BLaER1 treated with 17β-estradiol and CSF1 and Interleukin-3, amounts not matched to agents 10 nM and 100 nM (cell line): ENCODE results near the gene LEPR.
A peak's percentile ranks its signal among the peaks of the same experiment; 100 is the strongest.
"Not testable (repeated sequence)": the region's sequence is repeated elsewhere in the genome, so short reads cannot be mapped to it uniquely, and the experiment has no call there.

ENCODE experiments used
- H3K27ac ChIP-seq, 11 experiments: shearing (Covaris generic); formaldehyde crosslinking; 2 replicates each; pipeline ENCODE4 v1.8.1; 2022
- H3K27me3 ChIP-seq, 11 experiments: shearing (Covaris generic); formaldehyde crosslinking; 2 replicates each; pipeline ENCODE4 v1.8.1; 2022
- H3K36me3 ChIP-seq, 11 experiments: shearing (Covaris generic); formaldehyde crosslinking; 2 replicates each; pipeline ENCODE4 v1.8.1; 2022
- H3K4me1 ChIP-seq, 10 experiments: shearing (Covaris generic); formaldehyde crosslinking; 2 replicates each; pipeline ENCODE4 v1.8.1; 2022
- H3K4me2 ChIP-seq, 11 experiments: shearing (Covaris generic); formaldehyde crosslinking; 2 replicates each; pipeline ENCODE4 v1.8.1; 2022
- H3K4me3 ChIP-seq, 10 experiments: shearing (Covaris generic); formaldehyde crosslinking; 2 replicates each; pipeline ENCODE4 v1.8.1; 2022
- H3K9ac ChIP-seq, 11 experiments: shearing (Covaris generic); formaldehyde crosslinking; 2 replicates each; pipeline ENCODE4 v1.8.1; 2022
- H3K9me3 ChIP-seq, 11 experiments: shearing (Covaris generic); formaldehyde crosslinking; replicated peaks in 1 of 11; 2 replicates each; pipeline ENCODE4 v1.8.1; 2022
- H4K20me1 ChIP-seq, 11 experiments: shearing (Covaris generic); formaldehyde crosslinking; 2 replicates each; pipeline ENCODE4 v1.8.1; 2022
- Cebpa-rat ChIP-seq, 11 experiments: shearing (Covaris generic); IDR thresholded peaks; 2 replicates each; pipeline ENCODE4 v1.8.1; 2022

LEPR gene, protein sequence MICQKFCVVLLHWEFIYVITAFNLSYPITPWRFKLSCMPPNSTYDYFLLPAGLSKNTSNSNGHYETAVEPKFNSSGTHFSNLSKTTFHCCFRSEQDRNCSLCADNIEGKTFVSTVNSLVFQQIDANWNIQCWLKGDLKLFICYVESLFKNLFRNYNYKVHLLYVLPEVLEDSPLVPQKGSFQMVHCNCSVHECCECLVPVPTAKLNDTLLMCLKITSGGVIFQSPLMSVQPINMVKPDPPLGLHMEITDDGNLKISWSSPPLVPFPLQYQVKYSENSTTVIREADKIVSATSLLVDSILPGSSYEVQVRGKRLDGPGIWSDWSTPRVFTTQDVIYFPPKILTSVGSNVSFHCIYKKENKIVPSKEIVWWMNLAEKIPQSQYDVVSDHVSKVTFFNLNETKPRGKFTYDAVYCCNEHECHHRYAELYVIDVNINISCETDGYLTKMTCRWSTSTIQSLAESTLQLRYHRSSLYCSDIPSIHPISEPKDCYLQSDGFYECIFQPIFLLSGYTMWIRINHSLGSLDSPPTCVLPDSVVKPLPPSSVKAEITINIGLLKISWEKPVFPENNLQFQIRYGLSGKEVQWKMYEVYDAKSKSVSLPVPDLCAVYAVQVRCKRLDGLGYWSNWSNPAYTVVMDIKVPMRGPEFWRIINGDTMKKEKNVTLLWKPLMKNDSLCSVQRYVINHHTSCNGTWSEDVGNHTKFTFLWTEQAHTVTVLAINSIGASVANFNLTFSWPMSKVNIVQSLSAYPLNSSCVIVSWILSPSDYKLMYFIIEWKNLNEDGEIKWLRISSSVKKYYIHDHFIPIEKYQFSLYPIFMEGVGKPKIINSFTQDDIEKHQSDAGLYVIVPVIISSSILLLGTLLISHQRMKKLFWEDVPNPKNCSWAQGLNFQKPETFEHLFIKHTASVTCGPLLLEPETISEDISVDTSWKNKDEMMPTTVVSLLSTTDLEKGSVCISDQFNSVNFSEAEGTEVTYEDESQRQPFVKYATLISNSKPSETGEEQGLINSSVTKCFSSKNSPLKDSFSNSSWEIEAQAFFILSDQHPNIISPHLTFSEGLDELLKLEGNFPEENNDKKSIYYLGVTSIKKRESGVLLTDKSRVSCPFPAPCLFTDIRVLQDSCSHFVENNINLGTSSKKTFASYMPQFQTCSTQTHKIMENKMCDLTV

DNA sequence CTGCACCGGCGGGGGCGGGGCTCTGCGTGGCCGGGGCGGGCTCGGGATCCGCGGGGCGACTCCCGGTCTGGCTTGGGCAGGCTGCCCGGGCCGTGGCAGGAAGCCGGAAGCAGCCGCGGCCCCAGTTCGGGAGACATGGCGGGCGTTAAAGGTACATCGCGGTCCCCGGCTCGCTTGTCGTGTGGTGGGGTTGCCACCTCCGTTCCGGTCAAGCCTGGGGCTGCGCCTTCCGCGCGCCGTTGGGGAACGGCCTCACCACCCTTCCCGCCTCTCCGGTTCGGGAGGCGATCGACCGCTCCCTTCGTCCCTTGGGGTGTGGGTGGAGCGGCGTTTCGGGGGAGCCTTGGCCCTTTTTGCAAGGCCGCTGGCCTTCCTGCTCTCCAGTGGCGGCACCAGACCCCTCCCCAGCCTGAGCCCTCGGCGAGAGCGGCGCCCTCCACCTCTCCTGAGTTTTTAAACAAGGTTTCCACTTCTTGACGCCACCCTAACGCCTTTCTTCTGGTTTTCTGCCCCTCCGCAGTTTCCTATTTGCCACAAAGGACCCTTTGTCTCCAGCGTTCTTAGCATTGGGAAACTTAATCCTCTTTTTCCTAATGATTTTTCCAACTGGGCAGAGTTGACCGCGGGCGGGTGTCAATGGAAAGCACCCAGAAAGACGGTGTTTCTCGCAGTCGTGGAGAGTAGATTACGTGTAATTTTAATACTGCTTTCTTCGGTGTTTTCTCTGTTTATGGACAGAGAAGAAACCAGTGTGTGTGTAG lies at the start of gene LEPR, which contains the start of gene LEPROT:
Gene LEPR, plus strand, starts transcription at position 79 of the 761 bp plus-strand sequence. CDS start 144,898 bp downstream, outside the sequence.
Gene LEPROT, plus strand, starts transcription at position 79 of the 761 bp plus-strand sequence. Its CDS starts 57 bp downstream, at position 136.
- Histone ChIP-seq H3K36me3 (peaks cover 7 to 21% (median 15%) of the 10 kb centered on the region in 11 experiments; a peak in 21 of 22 replicates), H3K4me3 (peak within 1 kb of the TSS; percentile 75 to 97 (median 87)), H4K20me1 (peaks cover 0 to 39% (median 0%) of the 10 kb centered on the region in 11 experiments; a peak in 6 of 22 replicates), H3K4me1 (peaks cover 27 to 50% (median 29%) of the 10 kb centered on the region in 10 experiments), H3K27ac (peak within 1 kb of the TSS; percentile 84 to 100 (median 97)), H3K4me2 (peak within 1 kb of the TSS; percentile 72 to 91 (median 88)), H3K27me3 (no peaks in the 10 kb centered on the region), H3K9ac (peak within 1 kb of the TSS; percentile 91 to 99 (median 97)), H3K9me3 (peaks cover 0 to 10% (median 0%) of the 10 kb centered on the region in 11 experiments; a peak in 3 of 22 replicates)
- no peak for TF ChIP-seq Cebpa-rat (IDR thresholded peaks at IDR 0.05)

DNA sequence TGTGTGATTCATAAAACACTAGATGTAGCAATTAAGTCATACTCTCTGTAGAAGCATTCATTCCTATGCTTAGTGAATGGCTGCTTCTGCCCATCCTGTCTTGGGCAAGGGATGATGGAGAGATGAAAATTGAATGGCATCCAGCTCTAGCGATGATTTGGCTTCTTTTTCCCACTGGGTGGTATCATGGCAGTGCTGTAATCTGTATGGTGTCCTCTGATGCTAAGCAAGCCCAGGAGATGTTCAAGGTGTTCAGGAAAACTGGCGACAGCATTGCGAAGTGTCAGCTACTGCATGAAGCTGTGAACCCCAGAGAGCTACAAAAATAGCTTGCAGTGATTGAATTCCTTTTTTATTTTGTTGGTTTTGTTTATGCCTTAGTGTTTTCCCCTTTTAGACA lies 48.9 kb upstream of the LEPR start:
- Histone ChIP-seq H3K9me3 (no peaks in the 10 kb centered on the region), H4K20me1 (no peaks in the 10 kb centered on the region), H3K9ac (no peak overlapping the region), H3K27ac (no peak overlapping the region), H3K27me3 (no peaks in the 10 kb centered on the region), H3K4me1 (no peaks in the 10 kb centered on the region), H3K4me2 (no peak overlapping the region), H3K36me3 (no peaks in the 10 kb centered on the region), H3K4me3 (no peak overlapping the region)
- TF ChIP-seq Cebpa-rat (IDR thresholded peaks at IDR 0.05), result no peak

DNA sequence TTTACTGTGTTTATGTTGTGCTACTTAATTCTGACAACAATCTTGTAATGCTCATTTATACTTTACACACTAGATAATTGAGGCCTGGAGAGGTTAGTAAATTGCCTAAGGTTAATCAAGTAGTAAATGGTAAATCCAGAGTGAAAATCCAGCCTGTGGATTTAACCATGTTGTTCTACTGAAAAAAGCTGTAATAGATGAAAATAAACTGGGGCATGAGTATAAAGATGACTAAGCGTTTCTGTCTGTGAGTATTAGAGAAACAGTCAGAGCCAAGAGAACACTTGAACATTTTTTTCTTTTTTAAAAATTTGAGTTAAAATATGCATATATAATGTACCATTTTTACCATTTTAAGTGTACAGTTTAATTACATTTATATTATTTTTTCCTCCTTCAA lies 47.9 kb upstream of the LEPR start:
- no peak for TF ChIP-seq Cebpa-rat (IDR thresholded peaks at IDR 0.05)
- Histone ChIP-seq H3K9me3 (no peaks in the 10 kb centered on the region), H3K27me3 (no peaks in the 10 kb centered on the region), H3K4me3 (no peak overlapping the region), H3K4me1 (no peaks in the 10 kb centered on the region), H4K20me1 (no peaks in the 10 kb centered on the region), H3K9ac (no peak overlapping the region), H3K27ac (no peak overlapping the region), H3K36me3 (no peaks in the 10 kb centered on the region), H3K4me2 (no peak overlapping the region)

DNA sequence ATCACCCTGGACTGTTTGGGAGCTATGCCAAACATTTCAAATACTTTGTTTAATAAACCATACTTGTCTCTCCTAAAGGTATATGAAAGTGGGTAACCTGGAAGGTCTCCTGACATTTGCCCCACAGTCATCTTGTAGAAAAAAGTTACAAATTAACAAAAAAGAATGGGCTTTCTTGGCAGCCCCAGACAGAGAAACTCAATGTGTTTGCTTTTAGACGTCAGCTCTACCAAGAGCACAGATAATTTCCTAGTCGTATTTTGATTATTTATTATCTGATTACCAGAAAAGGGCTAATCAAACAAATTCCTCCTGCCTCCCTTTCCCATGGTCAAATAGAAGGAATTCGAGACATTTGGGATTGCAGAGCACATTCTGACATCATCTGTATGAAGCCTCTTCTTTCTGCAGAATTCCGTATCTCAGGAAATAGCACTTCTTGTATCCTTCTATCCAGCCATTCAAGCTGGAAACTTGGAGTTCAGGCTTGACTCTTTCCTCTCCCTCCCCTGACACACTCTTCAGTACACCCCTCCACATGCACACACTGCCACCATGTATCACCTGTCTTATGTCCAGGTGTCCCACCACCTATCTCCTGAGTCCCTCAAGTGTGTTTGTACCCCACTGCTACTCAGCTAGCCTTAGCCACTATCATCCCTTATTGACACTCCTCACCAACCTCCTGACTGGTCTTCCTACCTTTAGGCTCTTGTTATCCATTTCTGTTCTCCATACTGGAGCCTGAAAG lies 42.8 kb upstream of the LEPR start:
- no peaks in the 10 kb centered on the region for H3K4me1 ChIP-seq
- H3K9ac ChIP-seq, result no peak overlapping the region
- H3K4me3 ChIP-seq, result no peak overlapping the region
- no peak overlapping the region for H3K4me2 ChIP-seq
- H3K27ac ChIP-seq, result no peak overlapping the region
- H4K20me1 ChIP-seq, result no peaks in the 10 kb centered on the region
- no peaks in the 10 kb centered on the region for H3K9me3 ChIP-seq
- no peaks in the 10 kb centered on the region for H3K27me3 ChIP-seq
- H3K36me3 ChIP-seq, result no peaks in the 10 kb centered on the region
- no peak for TF ChIP-seq Cebpa-rat (IDR thresholded peaks at IDR 0.05)

DNA sequence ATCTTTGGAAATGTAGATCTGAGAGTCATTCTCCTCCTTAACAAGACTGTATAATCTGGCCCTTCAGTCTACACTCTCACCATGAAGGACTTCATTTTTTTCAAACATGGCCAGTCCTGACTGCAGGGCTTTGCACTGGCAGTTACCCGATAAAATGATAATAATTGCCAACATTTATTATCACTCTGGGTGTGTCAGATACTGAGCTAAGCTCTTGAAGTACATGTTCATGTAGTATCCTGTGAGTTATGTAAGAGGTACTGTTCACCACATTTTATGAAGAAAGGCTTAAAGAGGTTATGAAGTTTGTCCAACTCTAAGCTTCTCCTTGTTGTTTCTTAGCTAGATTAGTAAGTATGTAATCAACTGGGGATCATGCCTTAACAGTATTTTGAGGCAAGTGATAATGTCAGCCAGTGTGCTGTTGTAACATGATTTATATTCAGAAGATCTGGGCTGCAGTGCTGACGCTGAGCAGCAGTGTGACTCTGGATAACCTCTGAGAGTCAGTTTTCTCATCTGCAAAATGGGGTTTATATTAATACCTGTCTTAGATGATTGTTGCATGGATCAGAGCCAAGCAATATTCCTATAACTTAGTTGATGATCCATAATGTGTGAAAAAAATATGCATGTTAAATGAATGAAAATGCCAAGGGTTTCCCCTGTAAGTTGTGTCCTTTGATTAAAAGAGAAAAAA lies 42.1 kb upstream of the LEPR start:
- no peak overlapping the region for H3K9ac ChIP-seq
- H3K4me2 ChIP-seq, result no peak overlapping the region
- H3K4me3 ChIP-seq, result no peak overlapping the region
- no peak overlapping the region for H3K27ac ChIP-seq
- no peak for TF ChIP-seq Cebpa-rat (IDR thresholded peaks at IDR 0.05)
- no peaks in the 10 kb centered on the region for H3K36me3 ChIP-seq
- H3K9me3 ChIP-seq, result no peaks in the 10 kb centered on the region
- no peaks in the 10 kb centered on the region for H3K4me1 ChIP-seq
- no peaks in the 10 kb centered on the region for H4K20me1 ChIP-seq
- H3K27me3 ChIP-seq, result no peaks in the 10 kb centered on the region

DNA sequence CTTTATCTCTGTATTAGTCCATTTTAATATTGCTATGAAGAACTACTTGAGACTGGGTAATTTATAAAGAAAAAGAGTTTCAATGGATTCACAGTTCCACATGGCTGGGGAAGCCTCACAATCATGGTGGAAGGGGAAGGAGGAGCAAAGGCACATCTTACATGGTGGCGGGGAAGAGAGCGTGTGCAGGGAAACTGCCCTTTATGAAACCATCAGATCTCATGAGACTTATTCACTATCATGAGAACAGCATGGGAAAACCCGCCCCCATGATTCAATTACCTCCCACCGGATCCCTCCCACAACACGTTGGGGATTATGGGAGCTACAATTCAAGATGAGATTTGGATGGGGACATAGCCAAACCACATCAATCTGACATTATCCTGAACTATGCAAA lies 36.0 kb upstream of the LEPR start:
- H3K36me3 ChIP-seq, H3K9me3 ChIP-seq: not testable (repeated sequence)

DNA sequence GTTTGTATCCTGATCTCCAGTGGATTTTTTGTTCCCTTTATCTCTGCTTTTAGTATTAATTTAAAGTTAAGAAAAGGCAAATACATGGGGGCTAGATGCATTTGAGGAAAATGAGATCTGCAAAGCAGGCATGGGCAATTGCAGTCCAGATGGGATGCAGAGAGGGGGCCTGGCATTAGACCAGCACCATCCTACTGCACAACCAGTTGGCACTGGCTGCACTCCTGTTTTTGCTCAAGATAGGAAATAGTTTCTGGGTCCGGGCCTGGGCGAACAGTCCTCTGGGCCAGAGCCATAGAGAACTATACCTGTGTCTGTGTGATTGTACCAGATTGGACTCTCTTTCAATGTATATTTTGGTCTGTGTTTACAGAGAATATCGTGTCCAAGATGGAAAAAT lies 34.0 kb upstream of the LEPR start:
- no peak overlapping the region for H3K27ac ChIP-seq
- H3K4me3 ChIP-seq, result no peak overlapping the region
- H4K20me1 ChIP-seq, result no peaks in the 10 kb centered on the region
- peaks cover 0 to 9% (median 7%) of the 10 kb centered on the region in 11 experiments; a peak in 5 of 22 replicates for H3K9me3 ChIP-seq
- no peak overlapping the region for H3K4me2 ChIP-seq
- no peaks in the 10 kb centered on the region for H3K27me3 ChIP-seq
- peaks cover 0 to 4% (median 0%) of the 10 kb centered on the region in 11 experiments; a peak in 1 of 22 replicates for H3K36me3 ChIP-seq
- no peak for TF ChIP-seq Cebpa-rat (IDR thresholded peaks at IDR 0.05)
- no peak overlapping the region for H3K9ac ChIP-seq
- no peaks in the 10 kb centered on the region for H3K4me1 ChIP-seq

More for the DNA sequence above, 36.0 kb upstream of the LEPR start:
- not testable (repeated sequence) for H3K9ac ChIP-seq, H3K4me2 ChIP-seq, H3K4me1 ChIP-seq, H3K4me3 ChIP-seq, H4K20me1 ChIP-seq, H3K27ac ChIP-seq, H3K27me3 ChIP-seq
